Limb (tissue), 2 donors: ENCODE measurements around the gene CNTN1.

Experiments
- DNase-seq, 2 donors: peaks; one replicate each; pipeline ENCODE4 v3.0.0-alpha.2; 2016; ENCODE audit errors: extremely low spot score in 2 of 2

The CNTN1 gene

DNA sequence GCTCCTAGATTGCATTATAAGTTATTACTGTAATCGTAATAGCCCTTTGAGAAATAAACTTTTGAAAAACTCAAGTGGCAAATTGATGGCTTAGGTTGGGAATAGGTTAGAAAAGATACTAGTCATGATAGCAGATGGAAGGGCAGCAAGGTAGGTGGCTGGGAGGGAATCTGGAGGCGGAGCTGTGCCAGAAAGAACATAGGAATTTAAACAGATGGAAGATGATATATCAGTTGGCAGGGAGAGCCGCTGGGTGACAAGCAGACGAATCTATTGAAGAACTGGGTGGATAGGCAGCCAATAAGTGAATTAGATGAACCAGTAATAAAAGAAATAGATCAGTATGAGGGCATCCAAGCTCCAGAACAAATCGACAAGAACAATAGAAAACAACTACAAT is 142.1 kb downstream of the CNTN1 start:
- no peak for DNase-seq

DNA sequence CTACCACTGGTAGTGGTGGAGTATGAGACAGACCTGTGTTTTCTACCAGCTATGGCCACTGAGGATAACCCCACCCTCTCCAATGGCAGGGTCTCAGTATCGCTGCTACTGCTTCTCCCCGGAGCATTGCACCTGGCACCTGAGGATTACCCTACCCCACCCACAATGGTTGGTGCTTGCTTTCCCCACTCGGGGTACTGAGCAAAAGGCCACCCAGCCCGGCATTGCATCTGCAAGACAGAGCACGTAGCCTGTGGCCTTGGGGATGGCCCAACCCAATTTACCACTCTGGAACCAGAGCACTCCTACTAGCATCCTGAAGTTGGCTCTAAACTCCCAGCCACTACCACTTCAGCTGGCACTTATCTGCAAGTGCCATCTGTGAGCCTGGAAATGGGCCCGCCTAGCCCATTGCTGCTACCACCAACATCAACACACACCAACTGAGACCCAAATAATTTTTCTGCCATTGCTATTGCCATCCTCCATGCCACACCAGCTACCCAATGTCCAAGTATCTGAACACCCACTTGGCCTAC is 145.7 kb downstream of the CNTN1 start:
- DNase-seq, result no peak

DNA sequence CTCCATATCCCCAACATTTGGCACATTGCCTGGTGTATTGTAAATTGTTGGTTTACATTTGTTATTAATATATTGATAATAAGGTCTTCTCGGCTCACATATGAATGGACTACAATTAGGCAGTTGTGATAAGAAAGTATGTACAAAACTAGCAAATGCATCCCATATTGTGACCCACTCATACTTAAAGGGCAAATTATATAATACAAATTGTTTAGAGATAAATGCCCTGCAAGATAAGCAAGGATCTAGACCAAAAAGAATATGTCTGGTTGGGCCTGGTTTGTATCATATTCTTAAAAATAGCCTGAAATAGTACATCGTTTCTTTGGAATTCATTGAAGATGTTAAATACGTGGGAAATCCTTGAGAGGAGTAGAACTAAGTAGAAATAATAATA is 151.3 kb downstream of the CNTN1 start:
- no peak for DNase-seq

DNA sequence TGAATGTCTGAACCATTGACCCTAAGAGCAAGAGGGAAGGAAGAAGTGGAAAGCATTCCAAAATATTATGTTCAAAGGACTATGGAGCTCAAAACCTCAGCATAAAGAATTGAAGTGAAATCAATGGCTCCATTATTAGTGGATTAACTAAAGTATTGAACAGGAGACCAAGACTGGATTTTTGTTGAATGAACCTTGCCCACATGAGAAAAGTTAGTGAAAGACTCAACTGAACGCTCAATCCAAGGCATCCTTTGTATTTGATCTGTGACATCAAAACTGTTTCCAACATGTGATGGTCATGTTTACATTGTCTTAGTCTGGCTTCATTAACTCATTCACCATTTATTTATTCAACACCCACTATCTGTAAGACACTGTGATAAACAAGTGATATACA is 161.0 kb downstream of the CNTN1 start:
- DNase-seq, result no peak

DNA sequence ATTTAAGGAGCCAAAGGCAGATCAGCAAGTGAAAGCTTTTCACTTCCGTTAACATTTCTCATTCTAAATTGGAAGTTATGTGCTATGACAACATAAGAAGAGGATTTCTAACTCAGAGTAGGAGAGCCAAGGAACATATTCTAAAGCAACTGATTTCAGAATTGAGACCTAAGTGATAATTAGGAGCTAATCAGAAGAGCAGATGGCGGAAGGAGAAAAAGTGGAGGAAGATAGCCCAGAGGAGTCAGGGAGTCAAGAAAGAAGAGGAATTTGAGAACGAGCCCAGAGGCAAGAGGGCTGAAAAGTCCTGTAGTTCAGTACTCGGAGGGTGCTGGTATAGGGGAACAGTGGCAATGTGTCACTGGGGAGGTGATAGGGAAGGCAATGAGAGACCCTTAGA is 162.4 kb downstream of the CNTN1 start:
- no peak for DNase-seq

DNA sequence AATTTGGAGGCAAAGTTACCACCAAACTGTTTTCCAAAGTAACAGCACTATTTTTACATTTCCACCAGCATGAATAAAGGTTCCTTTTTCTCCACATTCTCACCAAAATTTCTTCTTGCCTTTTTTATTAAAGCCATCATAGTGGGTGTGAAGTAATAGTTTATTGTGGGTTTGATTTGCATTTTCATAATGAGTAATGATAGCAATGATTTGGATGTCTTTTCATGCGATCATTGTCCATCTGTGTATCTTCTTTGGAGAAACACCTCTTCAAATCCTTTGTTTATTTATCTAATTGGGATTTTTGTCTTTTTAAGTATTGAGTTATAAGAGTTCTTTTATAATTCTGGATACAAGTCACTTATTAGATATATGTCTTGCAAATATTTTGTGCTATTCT is 172.7 kb downstream of the CNTN1 start:
- no peak for DNase-seq

DNA sequence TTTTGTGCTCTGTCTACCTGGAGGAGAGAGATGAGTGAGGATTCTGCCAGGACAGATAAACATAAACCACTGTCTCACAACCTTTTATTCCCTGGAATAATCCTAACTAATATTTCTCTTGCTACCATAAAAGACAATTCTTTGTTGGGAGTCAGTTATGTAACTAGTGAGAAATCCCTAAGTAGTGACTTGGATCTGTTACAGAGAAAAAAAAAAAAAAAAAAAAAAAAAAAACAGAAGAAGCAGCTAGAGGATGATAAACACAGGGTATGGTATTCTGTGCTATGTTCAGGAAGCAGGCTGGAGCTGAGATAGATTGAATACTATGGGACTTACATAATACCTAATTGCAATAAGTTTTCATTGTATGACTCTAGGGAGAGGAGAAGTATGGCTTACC is 178.7 kb downstream of the CNTN1 start:
- DNase-seq, result no peak

DNA sequence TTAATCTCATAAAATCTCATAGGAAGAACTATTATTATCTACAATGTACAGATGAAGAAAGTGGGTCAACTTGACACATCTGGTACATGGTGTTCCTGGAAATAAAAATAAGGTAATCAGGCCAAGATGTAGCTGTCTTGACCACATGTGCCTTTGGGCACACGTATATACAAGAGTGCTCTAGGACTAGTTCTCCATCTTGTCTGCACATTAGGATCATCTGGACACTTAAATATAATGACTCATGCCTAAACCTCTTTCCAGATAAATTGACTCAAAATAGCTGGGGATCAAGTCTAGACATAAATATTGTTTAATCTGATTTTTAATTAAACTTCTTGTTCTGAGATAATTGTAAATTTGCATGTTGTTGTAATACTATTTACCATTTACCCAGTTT is 182.6 kb downstream of the CNTN1 start:
- peak in 1 of 2 donors; percentile 9 for DNase-seq

DNA sequence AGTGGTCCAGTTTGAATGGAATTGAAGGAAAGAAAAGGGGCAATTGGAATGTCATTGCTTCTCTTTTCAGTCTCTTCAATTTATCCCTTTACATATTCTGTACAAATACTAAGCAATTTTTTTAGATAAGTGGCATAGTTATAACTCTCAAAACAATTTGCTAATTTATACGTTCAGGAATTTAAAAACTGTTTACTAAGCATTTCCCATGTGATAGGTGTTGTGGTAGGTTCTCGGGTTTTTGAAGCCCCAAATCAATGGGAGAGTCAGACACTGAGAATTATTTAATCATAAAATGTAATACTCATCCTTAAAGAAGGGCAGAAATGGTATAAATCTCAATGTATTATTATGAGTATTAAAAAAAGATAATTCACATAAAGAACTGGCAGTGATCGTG is 197.1 kb downstream of the CNTN1 start:
- no peak for DNase-seq

DNA sequence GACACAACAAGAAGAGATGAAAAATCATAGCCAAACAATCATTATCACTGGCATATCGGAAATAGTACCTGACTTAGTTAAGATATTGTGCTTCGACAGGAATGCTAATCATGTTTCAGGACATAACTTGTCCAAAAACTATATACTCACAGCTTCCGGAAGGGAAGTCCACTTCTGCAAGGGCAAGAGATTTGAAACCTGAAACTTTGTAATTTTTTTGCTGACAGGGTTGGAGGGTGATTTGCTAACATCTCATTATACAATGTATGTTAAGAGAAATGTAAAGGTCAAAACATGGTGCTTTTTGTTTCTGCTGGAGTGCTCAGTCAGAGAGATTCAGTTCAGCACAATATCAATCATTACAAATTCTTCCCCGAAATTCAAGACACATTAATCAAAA is 200.3 kb downstream of the CNTN1 start:
- DNase-seq, result no peak

DNA sequence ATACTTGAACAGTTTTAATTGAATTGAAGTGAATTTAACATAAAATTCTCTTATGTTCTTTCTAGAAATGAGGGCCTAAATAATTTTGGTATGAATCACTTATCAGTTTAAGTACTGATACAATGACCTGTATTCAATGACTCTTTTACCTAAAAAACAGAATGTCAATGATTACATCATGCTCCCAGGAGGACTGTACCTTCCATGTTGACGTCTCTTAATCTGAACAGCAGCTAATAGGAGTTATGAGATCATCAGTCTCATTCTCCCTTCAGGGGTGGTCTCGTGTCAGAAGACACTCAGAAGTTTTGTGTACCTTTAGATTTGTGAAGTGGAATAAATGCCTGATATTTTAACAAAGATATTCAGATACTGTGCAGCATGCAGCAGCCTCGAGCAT is 206.3 kb downstream of the CNTN1 start:
- DNase-seq, result no peak

DNA sequence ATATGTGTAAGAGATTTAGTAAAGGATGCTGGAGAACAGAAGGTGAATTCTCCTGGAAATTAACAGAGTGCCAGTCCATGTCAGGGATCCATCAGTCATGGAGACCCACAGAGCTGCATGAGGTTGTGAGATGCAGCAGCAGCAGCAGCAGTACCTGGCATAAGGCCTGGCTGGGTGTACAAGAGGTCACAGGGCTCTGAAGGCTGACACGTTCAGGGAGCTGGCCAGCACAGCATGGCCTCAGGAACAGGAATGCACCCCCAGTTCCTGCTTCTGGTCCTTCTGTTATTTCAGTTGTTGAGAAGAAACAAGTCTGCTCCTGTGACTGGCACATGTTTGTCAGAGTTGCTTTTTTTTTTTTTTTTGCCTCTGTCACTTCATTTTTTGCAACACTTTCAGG is 210.8 kb downstream of the CNTN1 start:
- no peak for DNase-seq

DNA sequence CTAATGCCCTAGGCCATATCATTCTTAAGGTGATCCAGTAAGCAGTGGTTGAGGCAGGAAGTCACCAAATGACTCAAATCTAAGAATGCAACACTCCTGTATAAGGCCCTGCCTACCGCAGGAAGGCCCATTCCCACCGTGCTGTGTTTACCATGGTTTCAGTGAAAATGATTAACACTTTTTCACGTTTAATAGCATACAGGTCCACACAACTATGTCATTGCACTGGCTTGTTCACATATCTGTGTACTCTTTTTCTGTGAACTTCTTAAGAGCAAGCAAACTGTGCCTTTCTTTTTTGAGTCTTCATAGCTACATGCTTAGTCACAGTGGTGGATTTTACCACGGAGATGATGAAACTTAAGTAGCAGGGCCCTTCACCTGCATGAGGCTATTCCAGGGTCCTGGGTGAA is 214.9 kb downstream of the CNTN1 start:
- no peak for DNase-seq

DNA sequence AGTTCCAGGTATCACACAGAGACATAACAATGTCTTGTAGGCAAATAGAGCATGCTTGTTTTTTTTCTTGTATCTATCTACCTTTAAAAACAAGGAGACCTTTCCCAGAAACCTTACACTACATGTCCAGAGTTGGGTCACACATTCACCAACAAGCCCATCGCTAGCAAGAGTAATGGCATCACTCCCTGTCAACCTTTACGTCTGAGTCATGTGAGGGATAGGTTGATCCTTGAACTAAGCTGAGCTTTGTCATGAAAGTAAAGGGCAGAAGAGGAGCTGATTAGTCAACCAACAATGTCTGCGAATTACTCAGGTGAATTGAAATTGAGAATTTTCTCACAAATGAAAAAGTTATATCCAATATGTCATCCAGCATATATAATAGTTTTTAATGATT is 219.4 kb downstream of the CNTN1 start:
- DNase-seq, result no peak

DNA sequence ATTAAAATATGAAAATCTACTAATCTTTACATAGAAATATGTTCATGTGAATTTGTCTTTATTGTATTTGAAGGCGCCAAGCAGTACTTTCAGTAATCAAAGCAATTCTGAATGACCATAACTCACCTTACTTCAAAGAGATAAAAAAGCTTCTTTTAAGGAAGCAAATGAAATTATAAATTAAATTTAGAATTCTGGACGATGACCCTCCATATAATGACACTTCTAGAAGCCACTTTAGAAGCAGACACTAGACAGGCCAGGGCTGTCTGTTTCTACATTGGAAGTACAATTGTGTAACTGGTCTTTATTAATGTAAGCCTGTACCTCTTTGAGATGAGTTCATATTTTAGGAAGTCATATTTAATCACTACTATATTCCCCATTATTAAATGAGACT is 222.9 kb downstream of the CNTN1 start:
- DNase-seq, result no peak

DNA sequence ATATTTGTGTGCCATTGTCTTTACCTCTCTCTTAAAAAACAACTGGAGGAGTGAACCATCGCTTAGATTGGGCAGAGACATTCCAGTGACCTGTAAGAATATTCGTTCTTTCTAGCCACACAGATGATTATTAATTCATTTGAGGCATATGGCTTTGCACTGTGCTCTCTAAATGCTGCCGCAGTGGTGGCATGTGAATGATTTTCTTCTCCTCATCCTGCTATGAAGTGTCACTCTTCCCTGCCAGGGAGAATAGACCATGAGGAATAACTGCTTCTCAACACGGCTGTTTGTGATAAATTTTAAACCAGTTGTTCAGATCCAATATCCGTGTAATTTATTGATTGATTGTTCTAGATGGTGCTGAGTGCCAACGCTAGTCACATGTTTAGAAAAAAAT is 225.3 kb downstream of the CNTN1 start:
- DNase-seq, result no peak

DNA sequence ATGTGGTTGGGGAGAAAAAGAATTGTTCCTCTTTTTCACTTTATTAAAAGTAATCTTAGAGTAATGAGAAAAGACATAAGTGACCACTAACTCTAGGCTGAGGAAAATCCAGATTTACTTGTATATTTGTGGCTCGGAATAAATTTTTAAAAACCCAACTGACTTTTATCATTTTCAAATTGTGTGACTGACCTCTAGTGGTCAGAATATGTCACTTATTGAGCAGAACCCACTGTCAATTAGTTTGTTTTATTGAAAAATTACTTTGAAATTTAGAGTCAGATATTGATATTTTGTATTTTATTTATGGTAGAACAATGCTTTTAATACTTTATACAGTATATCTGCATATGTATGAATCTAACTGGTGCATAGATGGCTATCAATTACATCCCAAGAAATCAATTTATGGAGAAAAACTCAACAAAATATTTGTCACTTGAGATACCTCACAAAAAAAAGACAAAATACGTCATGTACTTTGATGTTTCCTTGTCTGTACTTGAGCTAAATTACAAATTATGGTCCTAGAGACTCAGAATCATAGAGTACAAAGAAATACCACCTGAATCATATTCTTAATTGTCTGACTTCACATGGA is 229.4 kb downstream of the CNTN1 start:
- DNase-seq, result peak in 1 of 2 donors; percentile 44

DNA sequence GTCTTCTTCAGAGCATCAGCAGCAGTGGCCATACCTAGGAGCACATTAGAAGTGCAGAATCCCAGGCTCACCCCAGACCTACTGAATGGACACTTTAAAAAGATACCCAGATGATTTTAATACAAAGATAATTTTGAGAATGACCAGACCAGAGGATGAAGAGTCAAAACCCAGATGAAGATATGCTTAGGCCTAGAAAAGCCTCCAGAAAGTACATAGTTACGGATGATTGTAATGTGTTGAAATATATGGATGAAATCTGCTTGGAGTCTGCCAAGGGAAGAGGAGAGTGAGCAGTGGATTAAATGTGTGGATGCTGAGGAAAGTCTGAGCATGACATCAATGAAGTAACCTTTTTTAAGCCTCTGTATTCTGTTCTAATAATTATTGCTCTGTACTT is 245.7 kb downstream of the CNTN1 start:
- DNase-seq, result no peak

DNA sequence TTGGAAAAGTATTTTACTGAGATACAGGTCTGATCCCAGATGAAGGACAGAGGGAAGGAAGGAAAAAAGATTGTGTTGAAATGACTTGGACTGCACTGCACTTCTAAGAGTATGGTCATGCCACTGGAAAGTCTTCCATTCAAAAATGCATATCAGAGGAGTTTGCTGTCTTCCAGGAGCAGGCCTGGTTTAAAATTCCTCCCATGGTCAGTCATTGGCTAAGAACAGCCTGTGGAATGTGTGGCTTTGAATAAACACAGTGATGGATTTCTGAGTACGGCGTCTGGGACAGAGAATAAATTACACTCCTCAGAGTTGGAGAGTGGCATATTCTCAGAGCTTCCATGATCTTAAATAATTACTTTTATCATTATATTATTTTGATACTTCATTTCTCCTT is 250.1 kb downstream of the CNTN1 start:
- DNase-seq, result no peak

DNA sequence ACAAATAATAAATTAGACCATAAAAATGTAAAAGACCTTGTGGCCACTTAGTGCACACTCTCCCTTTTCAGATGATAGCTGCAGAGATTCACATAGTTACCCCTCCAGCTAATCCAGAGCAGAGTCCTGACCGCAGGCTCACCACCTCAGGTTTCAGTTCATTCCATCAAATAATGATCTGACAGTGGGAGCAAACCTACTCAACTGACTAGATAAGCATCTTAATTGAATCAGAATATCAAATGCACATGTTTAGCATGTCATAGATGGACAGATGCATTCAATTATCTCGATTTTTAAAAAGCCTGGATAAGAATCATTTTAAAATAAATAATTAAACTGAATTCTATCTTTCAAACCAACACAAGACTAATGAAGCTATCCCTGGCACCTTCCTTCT is 253.5 kb downstream of the CNTN1 start:
- no peak for DNase-seq

DNA sequence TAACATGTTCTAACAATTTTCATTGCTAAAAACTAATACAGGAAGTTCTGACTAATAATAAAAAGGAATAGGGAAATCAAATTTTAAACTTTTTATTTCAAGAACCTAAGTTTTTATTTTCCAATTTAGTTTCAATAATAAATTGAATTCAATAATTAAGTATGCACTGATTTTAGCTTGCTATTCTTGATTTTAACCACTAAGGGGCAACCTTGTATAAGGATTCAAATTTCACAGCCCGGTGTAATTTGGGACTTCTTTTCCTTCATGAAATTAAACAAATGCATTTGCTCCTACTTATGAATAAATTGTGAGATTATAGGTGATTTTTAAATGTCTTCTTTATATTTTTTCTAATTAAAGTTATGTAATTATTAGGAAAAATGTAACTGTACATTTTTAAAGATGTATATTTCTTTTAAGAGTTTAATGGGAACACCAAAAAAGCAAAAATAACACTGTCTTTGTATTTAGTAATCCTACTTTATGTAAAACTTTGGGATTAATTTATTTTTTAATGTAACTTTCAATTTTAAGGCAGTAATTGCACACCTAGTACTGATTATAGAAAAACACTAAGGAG is 254.5 kb downstream of the CNTN1 start:
- peak in 1 of 2 donors; percentile 63 for DNase-seq

DNA sequence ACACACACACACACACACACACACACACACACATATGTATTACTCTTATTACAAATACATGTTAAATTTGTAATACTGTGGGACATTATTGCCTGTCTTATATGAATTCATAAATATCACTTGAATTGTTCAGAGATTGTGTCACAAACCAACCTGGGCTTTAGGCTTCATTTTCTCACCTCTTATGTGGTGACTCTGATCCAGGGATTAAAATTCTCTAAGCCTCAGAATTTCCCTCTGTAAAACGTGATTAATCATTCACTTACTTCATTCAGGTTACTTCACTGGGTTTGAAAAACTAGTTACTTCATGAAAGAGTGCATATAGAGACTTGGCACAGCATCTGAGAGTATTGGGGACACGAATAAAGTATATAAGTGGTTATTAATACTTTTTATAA is 255.6 kb downstream of the CNTN1 start:
- no peak for DNase-seq

DNA sequence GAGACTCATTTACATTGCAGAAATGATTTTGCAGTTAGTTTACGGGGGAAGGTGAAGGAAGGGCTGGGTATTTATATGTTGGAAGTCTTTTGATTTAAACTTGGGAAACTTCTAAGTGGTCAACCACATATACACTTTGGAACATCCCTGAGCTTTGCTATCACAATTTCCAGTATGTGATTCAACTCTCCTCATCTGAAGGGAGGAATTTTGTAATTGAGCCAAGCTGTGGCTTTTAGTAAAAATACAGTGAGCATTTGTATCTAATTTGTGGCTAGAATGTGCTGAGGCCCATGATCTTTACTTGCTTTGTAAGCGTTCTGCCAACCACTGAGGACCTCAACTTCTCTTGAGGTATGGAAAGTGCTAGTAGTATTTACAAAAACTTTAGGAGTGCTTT is 260.8 kb downstream of the CNTN1 start:
- DNase-seq, result peak in 1 of 2 donors; percentile 34

DNA sequence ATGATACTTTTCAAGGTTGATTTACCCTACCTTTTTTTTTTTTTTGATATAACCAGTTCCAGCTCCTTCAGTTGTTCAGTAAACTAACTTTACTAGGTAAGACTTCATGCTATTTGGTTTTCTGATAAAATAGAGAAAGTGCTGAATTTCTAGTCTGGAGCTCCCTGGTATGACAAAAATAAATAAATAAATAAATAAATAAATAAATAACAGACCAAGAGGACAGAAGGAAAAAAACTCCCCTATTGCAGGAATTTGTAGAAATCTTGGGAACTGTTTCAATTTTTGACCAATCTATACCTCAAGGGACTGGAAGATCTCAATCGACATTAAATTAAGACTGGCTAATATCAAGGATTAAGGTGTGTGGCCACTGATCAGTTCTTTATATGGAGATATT is 265.2 kb downstream of the CNTN1 start:
- no peak for DNase-seq
